Colonic mucosa (tissue), 4 donors: Measurements from ENCODE around the gene STK31. TPM values are rescaled to one million over a fixed set of nuclear protein-coding genes. Genes with fewer than 3 reads are reported as not detected.

Source experiments
- DNase-seq: peaks from one replicate; pipeline ENCODE4 v3.0.0-alpha.2; 2020
- H3K27ac ChIP-seq: fragments of 200-600 bp; one replicate; pipeline ENCODE4 v1.8.0; 2021
- H3K27me3 ChIP-seq: fragments of 200-600 bp; one replicate; pipeline ENCODE4 v1.8.0; 2021
- H3K36me3 ChIP-seq: fragments of 200-600 bp; one replicate; pipeline ENCODE4 v1.8.0; 2021
- H3K4me1 ChIP-seq: fragments of 200-600 bp; one replicate; pipeline ENCODE4 v1.8.0; 2021; ENCODE audit warnings: mild to moderate bottlenecking
- H3K4me3 ChIP-seq: fragments of 200-600 bp; one replicate; pipeline ENCODE4 v1.8.0; 2021
- H3K9ac ChIP-seq, 2 donors: one replicate each; pipeline ENCODE4 v1.7.0; 2013; ENCODE audit warnings: control low read depth in 2 of 2, low read depth in 2 of 2, low read length in 2 of 2
- H3K9me3 ChIP-seq: fragments of 200-600 bp; one replicate; pipeline ENCODE4 v1.8.0; 2021
- intact Hi-C: fragments of 100-400 bp; cut with DNase I; formaldehyde crosslinking; loops from one replicate; pipeline ENCODE4 v1.14.1; 2022
- total RNA-seq, 2 donors: library from RNA; stranded (reverse); fragmentation: NEBNext Ultra II Directional in 1 of 2; extraction: Animal tissue kit (Norgen Biotek cat#: 25700) in 1 of 2; gene quantifications; one replicate each; pipeline ENCODE4 v1.2.1, GENCODE V29; 2021
- TF ChIP-seq, protein P1 (sequence below): fragments of 200-600 bp; IDR thresholded peaks from one replicate; pipeline ENCODE4 v1.8.0; 2022; ENCODE audit warnings: antibody characterized with exemption, mild to moderate bottlenecking
- donor health status: healthy.
- donor health status: DM: no; HTN: no; CAD: no.
- donor health status: DM: no; HTN: no; CAD: no.

Gene STK31
- total RNA-seq, 2 donors from 2014 or later = 0.77 to 0.96 TPM

GRCh38 chr7:23698822-23699221, 11.2 kb upstream of the STK31 start:
- TF ChIP-seq, protein P1, sequence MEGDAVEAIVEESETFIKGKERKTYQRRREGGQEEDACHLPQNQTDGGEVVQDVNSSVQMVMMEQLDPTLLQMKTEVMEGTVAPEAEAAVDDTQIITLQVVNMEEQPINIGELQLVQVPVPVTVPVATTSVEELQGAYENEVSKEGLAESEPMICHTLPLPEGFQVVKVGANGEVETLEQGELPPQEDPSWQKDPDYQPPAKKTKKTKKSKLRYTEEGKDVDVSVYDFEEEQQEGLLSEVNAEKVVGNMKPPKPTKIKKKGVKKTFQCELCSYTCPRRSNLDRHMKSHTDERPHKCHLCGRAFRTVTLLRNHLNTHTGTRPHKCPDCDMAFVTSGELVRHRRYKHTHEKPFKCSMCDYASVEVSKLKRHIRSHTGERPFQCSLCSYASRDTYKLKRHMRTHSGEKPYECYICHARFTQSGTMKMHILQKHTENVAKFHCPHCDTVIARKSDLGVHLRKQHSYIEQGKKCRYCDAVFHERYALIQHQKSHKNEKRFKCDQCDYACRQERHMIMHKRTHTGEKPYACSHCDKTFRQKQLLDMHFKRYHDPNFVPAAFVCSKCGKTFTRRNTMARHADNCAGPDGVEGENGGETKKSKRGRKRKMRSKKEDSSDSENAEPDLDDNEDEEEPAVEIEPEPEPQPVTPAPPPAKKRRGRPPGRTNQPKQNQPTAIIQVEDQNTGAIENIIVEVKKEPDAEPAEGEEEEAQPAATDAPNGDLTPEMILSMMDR = no peak
- DNase-seq = no peak
- no peak overlapping the region for H3K9ac ChIP-seq
- H3K4me1 ChIP-seq = no peaks in the 10 kb centered on the region
- H3K27ac ChIP-seq = no peak overlapping the region
- no peak overlapping the region for H3K4me3 ChIP-seq
- no peaks in the 10 kb centered on the region for H3K36me3 ChIP-seq
- no peaks in the 10 kb centered on the region for H3K9me3 ChIP-seq
- intact Hi-C loops = no loop called here
- no peaks in the 10 kb centered on the region for H3K27me3 ChIP-seq

- H3K4me3 ChIP-seq = no peak overlapping the region
- no peaks in the 10 kb centered on the region for H3K9me3 ChIP-seq
- no peaks in the 10 kb centered on the region for H3K4me1 ChIP-seq
- no peaks in the 10 kb centered on the region for H3K27me3 ChIP-seq
- no peak for DNase-seq
- TF ChIP-seq, protein P1 = no peak
- no peak overlapping the region for H3K27ac ChIP-seq
- intact Hi-C loops = no loop called here
- no peaks in the 10 kb centered on the region for H3K36me3 ChIP-seq
- H3K9ac ChIP-seq = no peak overlapping the region
These were observed 10.0 kb upstream of the STK31 start for GRCh38 chr7:23700046-23700445.

- Histone ChIP-seq H3K9ac (no peak overlapping the region), H3K4me1 (no peaks in the 10 kb centered on the region), H3K27me3 (no peaks in the 10 kb centered on the region), H3K36me3 (no peaks in the 10 kb centered on the region), H3K9me3 (no peaks in the 10 kb centered on the region), H3K4me3 (no peak overlapping the region), H3K27ac (peak overlapping the region; percentile 31)
- intact Hi-C loops = no loop called here
- peak; percentile 31 for DNase-seq
- TF ChIP-seq, protein P1 = no peak
These were observed 803 bp upstream of the STK31 start for GRCh38 chr7:23709081-23709750.

GRCh38 chr7:23712368-23713284, 2.6 kb downstream of the STK31 start:
- Histone ChIP-seq H3K4me3 (no peak overlapping the region), H3K4me1 (no peaks in the 10 kb centered on the region), H3K27ac (no peak overlapping the region), H3K36me3 (no peaks in the 10 kb centered on the region), H3K27me3 (no peaks in the 10 kb centered on the region), H3K9ac (no peak overlapping the region), H3K9me3 (no peaks in the 10 kb centered on the region)
- no peak for DNase-seq
- intact Hi-C loops = loop anchor here (5.0 to 10.0 kb wide), 2 partner anchors 58 to 165 kb away; no protein-coding TSS in a partner anchor
- TF ChIP-seq, protein P1 = peak; percentile 33

DNA sequence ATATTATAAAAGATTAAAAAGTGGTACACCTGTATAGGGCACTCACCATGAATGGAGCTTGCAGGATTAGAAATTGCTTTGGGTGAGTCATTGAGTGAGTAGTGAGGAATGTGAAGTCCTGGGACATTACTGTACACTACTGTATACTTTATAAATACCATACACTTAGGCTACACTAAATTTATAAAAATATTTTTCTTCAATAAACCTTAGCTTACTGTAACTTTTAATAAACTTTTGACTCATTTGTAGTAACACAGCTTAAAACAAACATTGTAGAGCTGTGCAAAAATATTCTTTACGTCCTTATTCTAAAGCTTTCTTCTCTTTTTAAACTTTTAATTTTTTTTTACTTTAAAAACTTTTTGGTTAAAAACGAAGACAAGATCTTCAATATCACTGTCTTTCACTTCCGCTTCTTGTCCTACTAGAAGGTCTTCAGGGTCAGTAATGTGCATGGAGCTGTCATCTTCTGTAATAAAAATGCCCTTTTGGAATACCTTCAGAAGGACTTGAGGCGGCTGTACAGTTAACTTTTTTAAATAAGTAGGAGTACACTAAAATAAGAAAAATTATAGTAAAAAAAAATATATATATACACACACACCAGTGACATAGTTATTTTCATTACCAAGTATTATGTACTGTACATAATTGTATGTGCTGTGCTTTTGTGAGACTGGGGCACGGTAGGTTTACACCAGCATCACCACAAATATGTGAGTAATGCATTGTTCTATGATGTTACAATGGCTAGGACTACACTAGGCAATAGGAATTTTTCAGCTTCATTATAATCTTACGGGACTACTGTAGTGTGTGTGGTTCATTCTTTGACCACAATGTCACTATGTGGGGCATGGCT, 3.5 kb downstream of the STK31 start:
- Histone ChIP-seq H3K27me3 (no peaks in the 10 kb centered on the region), H3K9me3 (no peaks in the 10 kb centered on the region), H3K36me3 (no peaks in the 10 kb centered on the region), H3K4me1 (no peaks in the 10 kb centered on the region), H3K9ac (no peak overlapping the region), H3K4me3 (no peak overlapping the region), H3K27ac (no peak overlapping the region)
- intact Hi-C loops = loop anchor here (2.0 to 10.0 kb wide), 3 partner anchors 59 to 166 kb away; no protein-coding TSS in a partner anchor
- TF ChIP-seq, protein P1 = no peak
- DNase-seq = no peak
